Keratinocyte (primary cell): ENCODE measurements around the gene ARHGEF28. TPM values are rescaled to one million over a fixed set of nuclear protein-coding genes. Genes with fewer than 3 reads are reported as not detected.
A peak's percentile ranks its signal among the peaks of the same experiment; 100 is the strongest.

Experiments used
- DNase-seq: peaks from one replicate; pipeline ENCODE4 v3.0.0-alpha.2; 2011; ENCODE audit warnings: low read depth, missing footprints, low spot score
- FAIRE-seq: peaks from 2 replicates; lab custom pipeline; 2011; peaks lifted over from hg19 to GRCh38; lab: Jason Lieb, UNC
- H2AFZ ChIP-seq: 2 replicates; pipeline ENCODE4 v1.6.0; 2012; ENCODE audit warnings: low read length, control low read depth, inconsistent platforms; ENCODE audit not compliant: control insufficient read depth
- H3K27ac ChIP-seq: 2 replicates; pipeline ENCODE4 v1.5.1; 2011; ENCODE audit warnings: low read length; ENCODE audit not compliant: control insufficient read depth, insufficient read depth
- H3K27me3 ChIP-seq: 3 replicates; pipeline ENCODE4 v1.6.0; 2011; ENCODE audit warnings: low read length; ENCODE audit not compliant: control insufficient read depth, insufficient read depth; ENCODE audit errors: extremely low read depth
- H3K36me3 ChIP-seq, 2 experiments: 2 replicates in 1 of 2; 3 replicates in 1 of 2; pipeline ENCODE4 v1.5.1; 2011; ENCODE audit warnings: low read length in 2 of 2, mild to moderate bottlenecking in 1 of 2; ENCODE audit not compliant: control insufficient read depth in 2 of 2, insufficient read depth in 2 of 2; ENCODE audit errors: extremely low read depth in 1 of 2
- H3K4me1 ChIP-seq: 3 replicates; pipeline ENCODE4 v1.5.1; 2011; ENCODE audit warnings: low read length; ENCODE audit not compliant: control insufficient read depth, insufficient read depth; ENCODE audit errors: extremely low read depth
- H3K4me2 ChIP-seq: 3 replicates; pipeline ENCODE4 v1.6.0; 2011; ENCODE audit warnings: low read depth, low read length; ENCODE audit not compliant: control insufficient read depth, insufficient read depth; ENCODE audit errors: extremely low read depth
- H3K4me3 ChIP-seq, 3 experiments: fragments of 200-600 bp in 1 of 3; sonication (generic) in 1 of 3; 2 replicates in 2 of 3; 3 replicates in 1 of 3; pipeline ENCODE4 v1.5.1; 2011 to 2016; ENCODE audit warnings: low read length in 3 of 3, mild to moderate bottlenecking in 3 of 3, control low read depth in 2 of 3, inconsistent platforms in 1 of 3, low read depth in 1 of 3, mixed read lengths in 1 of 3, mixed run types in 1 of 3, moderate library complexity in 1 of 3; ENCODE audit not compliant: control insufficient read depth in 2 of 3, insufficient read depth in 2 of 3; ENCODE audit errors: extremely low read depth in 1 of 3
- H3K79me2 ChIP-seq: 2 replicates; pipeline ENCODE4 v1.6.0; 2012; ENCODE audit warnings: low read length; ENCODE audit not compliant: control insufficient read depth, insufficient read depth
- H3K9ac ChIP-seq: 3 replicates; pipeline ENCODE4 v1.6.0; 2011; ENCODE audit warnings: low read length; ENCODE audit not compliant: control insufficient read depth, insufficient read depth; ENCODE audit errors: extremely low read depth
- H3K9me1 ChIP-seq: 3 replicates; pipeline ENCODE4 v1.6.0; 2011; ENCODE audit warnings: low read length; ENCODE audit not compliant: control insufficient read depth, insufficient read depth; ENCODE audit errors: extremely low read depth
- H3K9me3 ChIP-seq: 2 replicates; pipeline ENCODE4 v1.5.1; 2012; ENCODE audit warnings: low read depth, low read length; ENCODE audit not compliant: control insufficient read depth
- H4K20me1 ChIP-seq: 3 replicates; pipeline ENCODE4 v1.6.0; 2011; ENCODE audit warnings: low read length; ENCODE audit not compliant: control insufficient read depth, insufficient read depth; ENCODE audit errors: extremely low read depth
- EZH2 ChIP-seq: IDR thresholded peaks from one replicate; pipeline ENCODE4 v1.6.1; 2012; ENCODE audit warnings: inconsistent platforms, mild to moderate bottlenecking, low read length, moderate library complexity
- dilution Hi-C: fragments of 300-500 bp; cut with MboI; formaldehyde crosslinking; loops from one replicate; pipeline ENCODE4 v1.7.0; 2020; ENCODE audit warnings: low sequenced_read_pairs; ENCODE audit not compliant: extremely low pct_ligation_motif_present
- polyA plus RNA-seq, 5 experiments: library from polyadenylated mRNA; depleted of rRNA in 3 of 5; stranded (reverse) in 3 of 5; stranded (forward) in 1 of 5; unstranded in 1 of 5; fragments of >200 nt; gene quantifications; 1 replicate in 1 of 5; 2 replicates in 3 of 5; 3 replicates in 1 of 5; pipeline versions ENCODE4 v1.2.1 to v1.2.3, GENCODE V29; 2011 to 2012; ENCODE audit warnings: missing spikeins in 2 of 5, low read depth in 1 of 5, low replicate concordance in 1 of 5
- TF ChIP-seq, protein P1 (sequence below), 3 experiments: IDR thresholded peaks in 1 of 3; conservative IDR thresholded peaks in 1 of 3; optimal IDR thresholded peaks in 1 of 3; 2 replicates in 2 of 3; 3 replicates in 1 of 3; pipeline versions ENCODE3 to v1.5.1; 2011; ENCODE audit warnings: low read length in 3 of 3, mild to moderate bottlenecking in 3 of 3, moderate library complexity in 2 of 3, control low read depth in 1 of 3, inconsistent platforms in 1 of 3; ENCODE audit not compliant: insufficient read depth in 2 of 3; ENCODE audit errors: extremely low read depth in 1 of 3

Gene ARHGEF28
- polyA plus RNA-seq, 1 donor (not counting 4 experiments of a cell fraction or from before 2014, with no cell fraction given), result 31.6 TPM

GRCh38 chr5:73986729-73987128 lies 360.7 kb downstream of the ARHGEF28 start:
- dilution Hi-C loops, result no loop called here
- Histone ChIP-seq H3K9ac (no peak overlapping the region), H3K9me1 (no peaks in the 10 kb centered on the region), H3K4me2 (no peak overlapping the region), H3K79me2 (no peaks in the 10 kb centered on the region), H3K4me1 (peaks cover 44% of the 10 kb centered on the region), H3K27ac (no peak overlapping the region), H4K20me1 (no peaks in the 10 kb centered on the region), H3K9me3 (peaks cover 3% of the 10 kb centered on the region), H2AFZ (no peak overlapping the region), H3K27me3 (no peaks in the 10 kb centered on the region), H3K36me3 (no peaks in the 10 kb centered on the region), H3K4me3 (no peak overlapping the region)
- FAIRE-seq (peak; percentile 63), DNase-seq (no peak)
- TF ChIP-seq EZH2, result no peak
- TF ChIP-seq, protein P1, sequence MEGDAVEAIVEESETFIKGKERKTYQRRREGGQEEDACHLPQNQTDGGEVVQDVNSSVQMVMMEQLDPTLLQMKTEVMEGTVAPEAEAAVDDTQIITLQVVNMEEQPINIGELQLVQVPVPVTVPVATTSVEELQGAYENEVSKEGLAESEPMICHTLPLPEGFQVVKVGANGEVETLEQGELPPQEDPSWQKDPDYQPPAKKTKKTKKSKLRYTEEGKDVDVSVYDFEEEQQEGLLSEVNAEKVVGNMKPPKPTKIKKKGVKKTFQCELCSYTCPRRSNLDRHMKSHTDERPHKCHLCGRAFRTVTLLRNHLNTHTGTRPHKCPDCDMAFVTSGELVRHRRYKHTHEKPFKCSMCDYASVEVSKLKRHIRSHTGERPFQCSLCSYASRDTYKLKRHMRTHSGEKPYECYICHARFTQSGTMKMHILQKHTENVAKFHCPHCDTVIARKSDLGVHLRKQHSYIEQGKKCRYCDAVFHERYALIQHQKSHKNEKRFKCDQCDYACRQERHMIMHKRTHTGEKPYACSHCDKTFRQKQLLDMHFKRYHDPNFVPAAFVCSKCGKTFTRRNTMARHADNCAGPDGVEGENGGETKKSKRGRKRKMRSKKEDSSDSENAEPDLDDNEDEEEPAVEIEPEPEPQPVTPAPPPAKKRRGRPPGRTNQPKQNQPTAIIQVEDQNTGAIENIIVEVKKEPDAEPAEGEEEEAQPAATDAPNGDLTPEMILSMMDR (optimal IDR thresholded peaks at IDR 0.05 in 1 of 3, IDR thresholded peaks at IDR 0.05 in 1 of 3, conservative IDR thresholded peaks at IDR 0.05 in 1 of 3; ENCODE audit: extremely low read depth in 1 of 3, insufficient read depth in 2 of 3, low read length in 3 of 3), result no peak

DNA sequence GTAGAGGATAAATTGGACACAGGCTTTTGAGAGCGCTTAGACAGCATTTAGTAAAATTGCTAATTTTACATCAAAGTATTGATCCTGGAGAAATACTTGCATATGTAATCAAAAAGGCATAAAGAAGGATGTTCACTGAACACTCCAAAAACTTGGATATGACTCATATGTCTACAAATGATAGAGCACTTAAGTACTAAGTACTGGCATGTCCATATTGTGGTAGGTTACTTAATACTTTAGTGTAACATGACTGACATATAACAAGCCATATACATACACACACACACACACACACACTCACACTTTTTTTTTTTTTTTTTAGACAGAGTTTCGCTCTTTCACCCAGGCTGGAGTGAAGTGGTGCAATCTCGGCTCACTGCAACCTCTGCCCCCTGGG lies 361.9 kb downstream of the ARHGEF28 start:
- H3K79me2 ChIP-seq, result no peaks in the 10 kb centered on the region
- H3K4me1 ChIP-seq, result peaks cover 44% of the 10 kb centered on the region
- peak; percentile 62 for DNase-seq
- H2AFZ ChIP-seq, result no peak overlapping the region
- H3K4me2 ChIP-seq, result no peak overlapping the region
- no peak for TF ChIP-seq EZH2
- TF ChIP-seq, protein P1 (optimal IDR thresholded peaks at IDR 0.05 in 1 of 3, IDR thresholded peaks at IDR 0.05 in 1 of 3, conservative IDR thresholded peaks at IDR 0.05 in 1 of 3; ENCODE audit: extremely low read depth in 1 of 3, insufficient read depth in 2 of 3, low read length in 3 of 3), result no peak
- dilution Hi-C loops, result no loop called here
- H3K27ac ChIP-seq, result no peak overlapping the region
- no peak overlapping the region for H3K9ac ChIP-seq
- no peaks in the 10 kb centered on the region for H3K9me1 ChIP-seq
- no peak overlapping the region for H3K4me3 ChIP-seq
- H3K9me3 ChIP-seq, result peaks cover 3% of the 10 kb centered on the region
- FAIRE-seq, result peak; percentile 69
- no peaks in the 10 kb centered on the region for H4K20me1 ChIP-seq
- no peaks in the 10 kb centered on the region for H3K27me3 ChIP-seq
- H3K36me3 ChIP-seq, result no peaks in the 10 kb centered on the region
